Progenitor cell of endocrine pancreas (in vitro differentiated cells): Measurements from ENCODE around the gene FYB2. TPM values are rescaled to one million over a fixed set of nuclear protein-coding genes. Genes with fewer than 3 reads are reported as not detected.

Experiments used
- DNase-seq: peaks from one replicate; pipeline ENCODE4 v3.0.0; 2021; ENCODE audit warnings: low spot score; ENCODE audit not compliant: unreplicated experiment
- H3K27ac Mint-ChIP-seq: 2 replicates; pipeline ENCODE4 v1.8.0; 2021; ENCODE audit warnings: mild to moderate bottlenecking, moderate library complexity, mixed read lengths
- H3K27me3 Mint-ChIP-seq: 2 replicates; pipeline ENCODE4 v1.8.0; 2021; ENCODE audit warnings: mixed read lengths
- H3K36me3 Mint-ChIP-seq: 2 replicates; pipeline ENCODE4 v1.8.0; 2022; ENCODE audit warnings: mixed read lengths; ENCODE audit not compliant: insufficient read depth
- H3K4me1 Mint-ChIP-seq: 2 replicates; pipeline ENCODE4 v1.8.0; 2021; ENCODE audit warnings: low read depth, mixed read lengths
- H3K4me3 Mint-ChIP-seq: 2 replicates; pipeline ENCODE4 v1.8.0; 2021; ENCODE audit warnings: low read depth, mild to moderate bottlenecking, moderate library complexity, mixed read lengths
- H3K9me3 Mint-ChIP-seq: 2 replicates; pipeline ENCODE4 v1.8.0; 2021; ENCODE audit warnings: low read depth, mixed read lengths
- long read RNA-seq: library from polyadenylated mRNA; unstranded; transcript quantifications from one replicate; pipeline ENCODE4 v2.0.0, GENCODE V29; 2020
- total RNA-seq: library from RNA; stranded (reverse); gene quantifications from 2 replicates; pipeline ENCODE4 v1.2.1, GENCODE V29; 2021
- TF ChIP-seq, protein P1 (sequence below): fragments of 200-600 bp; sonication (generic); IDR thresholded peaks from one replicate; pipeline ENCODE4 v1.5.0; 2021; ENCODE audit warnings: antibody characterized with exemption, mild to moderate bottlenecking; ENCODE audit not compliant: unreplicated experiment

FYB2 gene, protein sequence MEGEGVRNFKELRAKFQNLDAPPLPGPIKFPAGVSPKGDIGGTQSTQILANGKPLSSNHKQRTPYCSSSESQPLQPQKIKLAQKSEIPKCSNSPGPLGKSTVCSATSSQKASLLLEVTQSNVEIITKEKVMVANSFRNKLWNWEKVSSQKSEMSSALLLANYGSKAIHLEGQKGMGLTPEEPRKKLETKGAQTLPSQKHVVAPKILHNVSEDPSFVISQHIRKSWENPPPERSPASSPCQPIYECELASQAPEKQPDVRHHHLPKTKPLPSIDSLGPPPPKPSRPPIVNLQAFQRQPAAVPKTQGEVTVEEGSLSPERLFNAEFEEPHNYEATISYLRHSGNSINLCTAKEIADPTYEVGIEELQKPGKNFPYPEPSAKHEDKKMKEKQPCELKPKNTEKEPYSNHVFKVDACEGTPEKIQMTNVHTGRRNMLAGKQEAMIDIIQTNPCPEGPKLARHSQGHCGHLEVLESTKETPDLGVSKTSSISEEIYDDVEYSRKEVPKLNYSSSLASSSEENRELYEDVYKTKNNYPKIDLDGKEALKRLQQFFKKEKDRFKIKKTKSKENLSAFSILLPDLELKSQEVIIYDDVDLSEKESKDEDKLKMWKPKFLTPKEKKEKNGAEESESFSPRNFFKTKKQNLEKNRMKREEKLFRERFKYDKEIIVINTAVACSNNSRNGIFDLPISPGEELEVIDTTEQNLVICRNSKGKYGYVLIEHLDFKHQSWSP
- total RNA-seq: 7.6 and 9.6 TPM in 2 replicates
- long read RNA-seq, partial matches to known transcripts: 12 of 26 reads
- long read RNA-seq, other reads (novel, unspliced or antisense): 14 of 26 reads

DNA sequence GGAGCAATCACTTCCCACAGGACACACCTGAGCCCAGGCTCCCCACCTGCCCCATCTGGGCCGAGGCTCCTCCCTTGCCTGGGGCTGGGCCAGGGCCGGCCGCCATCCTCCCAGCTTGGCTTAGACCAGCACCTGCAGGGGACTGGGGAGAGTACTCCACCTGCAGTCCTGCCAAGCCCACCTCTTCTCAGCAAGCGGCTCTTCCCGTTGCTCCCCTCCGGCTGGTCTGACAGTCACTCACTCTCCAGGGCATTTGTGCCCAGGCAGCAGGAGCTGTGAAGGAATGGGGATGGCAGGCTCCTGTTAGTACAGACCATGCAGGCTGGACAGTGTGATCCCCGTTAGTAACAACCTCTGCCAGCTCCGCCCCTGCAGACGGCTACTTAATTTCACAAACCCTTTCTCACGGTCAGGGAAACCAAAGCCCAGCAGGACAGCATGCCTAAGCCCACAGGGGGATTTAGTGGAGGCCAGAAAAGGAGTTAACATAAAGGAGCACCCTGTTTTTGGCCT lies at the start of gene FYB2:
TSS of gene FYB2 (minus strand) at position 18 of the 513 bp plus-strand sequence. CDS start 114 bp downstream, outside the sequence.
- peak within 1 kb of the TSS; percentile 93 for H3K27ac Mint-ChIP-seq
- no peaks in the 10 kb centered on the region for H3K27me3 Mint-ChIP-seq
- peaks cover 4% of the 10 kb centered on the region for H3K36me3 Mint-ChIP-seq
- peaks cover 7% of the 10 kb centered on the region for H3K9me3 Mint-ChIP-seq
- DNase-seq: no peak
- TF ChIP-seq, protein P1, sequence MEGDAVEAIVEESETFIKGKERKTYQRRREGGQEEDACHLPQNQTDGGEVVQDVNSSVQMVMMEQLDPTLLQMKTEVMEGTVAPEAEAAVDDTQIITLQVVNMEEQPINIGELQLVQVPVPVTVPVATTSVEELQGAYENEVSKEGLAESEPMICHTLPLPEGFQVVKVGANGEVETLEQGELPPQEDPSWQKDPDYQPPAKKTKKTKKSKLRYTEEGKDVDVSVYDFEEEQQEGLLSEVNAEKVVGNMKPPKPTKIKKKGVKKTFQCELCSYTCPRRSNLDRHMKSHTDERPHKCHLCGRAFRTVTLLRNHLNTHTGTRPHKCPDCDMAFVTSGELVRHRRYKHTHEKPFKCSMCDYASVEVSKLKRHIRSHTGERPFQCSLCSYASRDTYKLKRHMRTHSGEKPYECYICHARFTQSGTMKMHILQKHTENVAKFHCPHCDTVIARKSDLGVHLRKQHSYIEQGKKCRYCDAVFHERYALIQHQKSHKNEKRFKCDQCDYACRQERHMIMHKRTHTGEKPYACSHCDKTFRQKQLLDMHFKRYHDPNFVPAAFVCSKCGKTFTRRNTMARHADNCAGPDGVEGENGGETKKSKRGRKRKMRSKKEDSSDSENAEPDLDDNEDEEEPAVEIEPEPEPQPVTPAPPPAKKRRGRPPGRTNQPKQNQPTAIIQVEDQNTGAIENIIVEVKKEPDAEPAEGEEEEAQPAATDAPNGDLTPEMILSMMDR: no peak
- H3K4me3 Mint-ChIP-seq: peak within 1 kb of the TSS; percentile 58
- H3K4me1 Mint-ChIP-seq: peaks cover 41% of the 10 kb centered on the region

DNA sequence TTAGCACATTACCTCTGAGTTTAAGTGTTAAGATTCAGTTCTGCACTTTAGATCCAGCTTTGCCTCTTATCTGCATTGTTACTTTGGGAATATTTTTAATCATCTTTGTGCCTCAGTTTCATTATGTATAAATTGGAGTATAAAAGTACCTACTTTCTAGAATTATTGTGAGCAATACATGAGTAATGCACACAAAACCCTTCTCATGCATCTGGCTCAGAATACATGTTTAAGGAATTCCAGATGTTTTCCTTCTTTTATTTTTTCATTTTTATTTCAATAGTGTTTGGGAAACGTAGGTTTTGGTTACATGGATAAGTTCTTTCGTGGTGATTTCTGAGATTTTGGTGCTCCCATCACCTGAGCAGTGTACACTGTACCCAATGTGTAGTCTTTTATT lies 49.6 kb upstream of the FYB2 start:
- Mint-ChIP-seq H3K27me3 (peaks cover 5% of the 10 kb centered on the region), H3K27ac (no peak overlapping the region), H3K9me3 (peaks cover 7% of the 10 kb centered on the region), H3K4me1 (no peaks in the 10 kb centered on the region), H3K36me3 (no peaks in the 10 kb centered on the region), H3K4me3 (no peak overlapping the region)
- no peak for DNase-seq
- TF ChIP-seq, protein P1: no peak

DNA sequence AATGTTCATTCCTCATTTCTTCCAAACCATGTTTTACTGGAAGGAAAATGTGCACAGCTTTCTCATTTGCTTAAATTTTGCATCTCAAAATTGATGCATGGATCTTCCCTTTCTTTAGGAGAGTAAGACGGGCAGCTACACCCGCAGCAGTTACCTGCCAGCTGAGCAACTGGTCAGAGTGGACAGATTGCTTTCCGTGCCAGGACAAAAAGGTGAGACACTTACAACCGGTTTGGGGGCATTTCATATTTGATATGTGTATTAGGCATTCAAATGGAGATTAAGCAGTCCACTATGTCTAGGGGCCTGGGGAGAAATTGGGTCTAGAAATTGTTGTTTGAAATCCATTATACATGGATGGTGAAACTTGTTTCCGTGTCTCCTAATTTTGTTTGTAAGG lies 48.3 kb upstream of the FYB2 start:
- peaks cover 2% of the 10 kb centered on the region for H3K27me3 Mint-ChIP-seq
- peaks cover 7% of the 10 kb centered on the region for H3K9me3 Mint-ChIP-seq
- no peaks in the 10 kb centered on the region for H3K36me3 Mint-ChIP-seq
- no peak overlapping the region for H3K27ac Mint-ChIP-seq
- no peak for DNase-seq
- TF ChIP-seq, protein P1: no peak
- H3K4me1 Mint-ChIP-seq: no peaks in the 10 kb centered on the region
- H3K4me3 Mint-ChIP-seq: no peak overlapping the region

DNA sequence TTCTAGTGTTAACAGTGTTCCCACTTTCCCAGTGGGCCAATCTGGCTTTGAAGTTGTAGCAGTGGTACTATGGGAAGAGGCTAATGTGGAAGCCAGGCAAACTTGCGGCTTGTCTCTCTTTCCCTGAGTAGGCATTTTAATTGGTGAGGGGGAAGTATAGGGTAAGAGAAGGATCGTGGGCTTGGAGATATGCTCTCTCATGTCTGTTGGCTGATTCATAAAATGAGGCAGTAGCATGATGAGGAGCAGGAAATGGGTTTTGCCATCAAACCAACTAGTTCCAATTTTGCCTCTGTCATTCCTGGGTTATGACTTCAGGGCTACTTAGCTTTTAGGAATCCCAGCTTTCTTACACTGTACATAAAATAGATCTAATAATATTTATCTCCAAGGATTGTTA lies 47.5 kb upstream of the FYB2 start:
- no peaks in the 10 kb centered on the region for H3K27me3 Mint-ChIP-seq
- DNase-seq: no peak
- H3K27ac Mint-ChIP-seq: no peak overlapping the region
- peaks cover 7% of the 10 kb centered on the region for H3K9me3 Mint-ChIP-seq
- H3K4me1 Mint-ChIP-seq: no peaks in the 10 kb centered on the region
- H3K36me3 Mint-ChIP-seq: no peaks in the 10 kb centered on the region
- no peak overlapping the region for H3K4me3 Mint-ChIP-seq
- TF ChIP-seq, protein P1: no peak

DNA sequence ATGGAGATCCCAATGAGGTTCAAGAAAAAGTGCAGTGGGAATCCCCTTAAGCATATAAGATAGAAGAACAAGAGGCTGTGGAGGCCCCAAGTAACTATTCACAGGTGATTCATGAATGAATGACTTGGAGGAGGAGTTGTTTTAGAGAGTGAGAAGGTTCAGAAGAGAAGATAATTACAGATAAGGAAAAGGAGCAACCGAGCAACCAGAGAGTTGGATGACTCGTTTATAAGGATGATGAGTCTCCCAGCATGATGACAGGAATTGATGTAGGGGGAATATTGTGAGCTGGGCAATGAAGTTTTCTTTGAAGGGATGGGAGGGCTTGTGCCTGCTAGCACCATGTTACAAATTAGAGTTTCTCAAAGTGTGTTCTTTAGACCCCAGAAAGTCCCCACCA lies 45.2 kb upstream of the FYB2 start:
- Mint-ChIP-seq H3K27me3 (peaks cover 5% of the 10 kb centered on the region), H3K9me3 (peaks cover 11% of the 10 kb centered on the region), H3K27ac (no peak overlapping the region), H3K36me3 (no peaks in the 10 kb centered on the region), H3K4me3 (no peak overlapping the region), H3K4me1 (peaks cover 2% of the 10 kb centered on the region)
- TF ChIP-seq, protein P1: no peak
- no peak for DNase-seq
